Bronchial epithelial cell (primary cell): ENCODE measurements around the gene GUCA2B. TPM values are rescaled to one million over a fixed set of nuclear protein-coding genes. Genes with fewer than 3 reads are reported as not detected.

Experiments used
- DNase-seq: peaks from one replicate; pipeline ENCODE4 v3.0.0-alpha.2; 2010; ENCODE audit warnings: low read depth
- FAIRE-seq: peaks from 2 replicates; lab custom pipeline; 2011; peaks lifted over from hg19 to GRCh38; lab: Jason Lieb, UNC
- H3K27me3 ChIP-seq: 2 replicates; pipeline ENCODE4 v1.5.1; 2011; ENCODE audit warnings: low read length; ENCODE audit not compliant: control insufficient read depth, insufficient read depth
- H3K36me3 ChIP-seq: 2 replicates; pipeline ENCODE4 v1.5.1; 2011; ENCODE audit warnings: low read length; ENCODE audit not compliant: control insufficient read depth, insufficient read depth
- H3K4me3 ChIP-seq: 2 replicates; pipeline ENCODE4 v1.5.1; 2011; ENCODE audit warnings: mild to moderate bottlenecking, low read depth, low read length, control low read depth
- total RNA-seq: library from RNA; depleted of rRNA; stranded (reverse); fragments of >200 nt; gene quantifications from 2 replicates; pipeline ENCODE4 v1.2.1, GENCODE V29; 2014
- TF ChIP-seq, protein P1 (sequence below): IDR thresholded peaks from 2 replicates; pipeline ENCODE4 v1.5.1; 2011; ENCODE audit warnings: mild to moderate bottlenecking, moderate library complexity, low read length, control low read depth, inconsistent platforms; ENCODE audit not compliant: insufficient read depth, severe bottlenecking

Gene GUCA2B
- total RNA-seq, 1 donor from 2014 or later, result not detected

GRCh38 chr1:42143896-42144710, 9.1 kb upstream of the GUCA2B start:
- FAIRE-seq, result no peak
- Histone ChIP-seq H3K36me3 (no peaks in the 10 kb centered on the region), H3K4me3 (no peak overlapping the region), H3K27me3 (no peaks in the 10 kb centered on the region)
- no peak for DNase-seq
- TF ChIP-seq, protein P1, sequence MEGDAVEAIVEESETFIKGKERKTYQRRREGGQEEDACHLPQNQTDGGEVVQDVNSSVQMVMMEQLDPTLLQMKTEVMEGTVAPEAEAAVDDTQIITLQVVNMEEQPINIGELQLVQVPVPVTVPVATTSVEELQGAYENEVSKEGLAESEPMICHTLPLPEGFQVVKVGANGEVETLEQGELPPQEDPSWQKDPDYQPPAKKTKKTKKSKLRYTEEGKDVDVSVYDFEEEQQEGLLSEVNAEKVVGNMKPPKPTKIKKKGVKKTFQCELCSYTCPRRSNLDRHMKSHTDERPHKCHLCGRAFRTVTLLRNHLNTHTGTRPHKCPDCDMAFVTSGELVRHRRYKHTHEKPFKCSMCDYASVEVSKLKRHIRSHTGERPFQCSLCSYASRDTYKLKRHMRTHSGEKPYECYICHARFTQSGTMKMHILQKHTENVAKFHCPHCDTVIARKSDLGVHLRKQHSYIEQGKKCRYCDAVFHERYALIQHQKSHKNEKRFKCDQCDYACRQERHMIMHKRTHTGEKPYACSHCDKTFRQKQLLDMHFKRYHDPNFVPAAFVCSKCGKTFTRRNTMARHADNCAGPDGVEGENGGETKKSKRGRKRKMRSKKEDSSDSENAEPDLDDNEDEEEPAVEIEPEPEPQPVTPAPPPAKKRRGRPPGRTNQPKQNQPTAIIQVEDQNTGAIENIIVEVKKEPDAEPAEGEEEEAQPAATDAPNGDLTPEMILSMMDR, result no peak

DNA sequence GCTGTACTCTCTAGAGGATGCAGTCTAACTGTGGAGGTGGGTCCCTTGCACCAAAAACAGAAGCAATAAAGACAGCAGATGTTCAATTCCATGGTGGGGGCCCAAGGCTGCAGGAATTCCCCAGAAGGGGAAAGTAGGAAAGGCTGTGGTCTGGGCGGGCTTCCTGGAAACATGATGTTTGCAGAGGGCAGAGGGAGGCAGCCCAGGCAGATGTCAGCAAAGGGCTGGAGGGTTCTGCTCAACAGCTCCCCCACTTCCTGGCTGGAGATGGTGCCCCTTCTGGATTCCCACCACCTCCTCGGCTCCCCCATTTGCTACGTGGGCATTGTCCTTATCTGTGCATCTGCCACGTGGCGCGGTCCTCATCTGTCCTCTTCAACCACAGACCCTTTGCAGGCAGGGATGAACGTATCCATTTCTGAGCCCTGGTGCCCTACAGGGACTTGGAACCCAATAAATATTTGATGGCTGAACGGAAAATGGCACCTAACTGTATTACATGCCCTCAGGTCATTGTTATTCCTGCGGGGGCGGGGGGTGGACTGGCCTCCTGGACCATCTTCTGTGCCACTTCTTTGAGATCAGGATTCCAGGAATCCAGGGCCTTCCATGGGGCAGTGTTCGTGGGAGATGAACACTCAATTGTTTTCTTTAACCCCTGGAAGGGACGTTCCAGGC, 8.4 kb upstream of the GUCA2B start:
- Histone ChIP-seq H3K27me3 (no peaks in the 10 kb centered on the region), H3K4me3 (no peak overlapping the region), H3K36me3 (no peaks in the 10 kb centered on the region)
- peak; percentile 47 for FAIRE-seq
- DNase-seq, result no peak
- TF ChIP-seq, protein P1, result no peak

GRCh38 chr1:42145389-42145716, 7.9 kb upstream of the GUCA2B start:
- DNase-seq, result no peak
- Histone ChIP-seq H3K27me3 (no peaks in the 10 kb centered on the region), H3K4me3 (no peak overlapping the region), H3K36me3 (no peaks in the 10 kb centered on the region)
- TF ChIP-seq, protein P1, result no peak
- peak; percentile 55 for FAIRE-seq

DNA sequence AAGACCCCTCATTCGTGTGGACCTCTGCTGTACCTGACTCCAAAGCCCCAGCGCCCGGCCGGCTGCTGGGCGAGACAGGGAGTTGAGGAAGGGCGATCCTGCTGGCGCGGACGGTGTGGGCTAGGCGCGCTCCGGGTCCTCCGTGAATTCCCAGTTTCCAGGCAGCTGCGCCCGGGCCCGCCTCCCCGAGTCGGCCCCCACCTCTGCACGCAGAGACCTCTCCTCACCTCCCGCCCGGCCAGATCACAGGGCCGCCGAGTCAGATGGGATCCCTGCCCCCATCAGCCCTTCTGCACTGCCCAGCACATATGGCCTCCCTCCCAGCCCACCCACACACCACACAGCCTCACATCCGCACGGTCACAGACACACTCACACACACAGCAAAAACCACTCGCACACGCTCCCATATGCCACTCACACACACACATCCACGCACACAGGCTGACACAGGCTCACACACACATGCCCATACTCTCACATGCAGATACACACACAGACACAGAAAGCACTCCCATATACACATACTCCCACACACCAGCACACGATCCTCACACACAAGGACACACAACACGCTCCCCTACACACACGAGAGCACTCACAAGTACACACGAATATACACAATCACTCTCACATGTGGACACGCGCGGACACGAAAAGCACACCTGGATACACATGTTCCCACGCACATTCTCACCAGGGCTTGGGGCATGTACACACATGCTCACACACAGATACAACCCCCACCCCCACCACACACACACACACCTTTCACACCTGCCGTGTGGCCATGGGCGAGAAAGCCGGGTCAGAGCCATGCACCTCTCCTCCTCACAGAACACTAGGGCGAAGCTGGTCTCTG, 7.2 kb upstream of the GUCA2B start:
- Histone ChIP-seq H3K36me3 (no peaks in the 10 kb centered on the region), H3K4me3 (no peak overlapping the region), H3K27me3 (no peaks in the 10 kb centered on the region)
- FAIRE-seq (peak; percentile 92), DNase-seq (no peak)
- TF ChIP-seq, protein P1, result no peak

- DNase-seq (peak; percentile 77), FAIRE-seq (peak; percentile 90)
- Histone ChIP-seq H3K4me3 (no peak overlapping the region), H3K36me3 (no peaks in the 10 kb centered on the region), H3K27me3 (no peaks in the 10 kb centered on the region)
- TF ChIP-seq, protein P1, result peak; percentile 90
Measured at GRCh38 chr1:42146626-42147320, 6.4 kb upstream of the GUCA2B start.
